CD4-positive, alpha-beta T cell treated with Interleukin-4 for 1 hour (primary cell): ENCODE results near the gene OTUD7B.
"Not testable (repeated sequence)": the region's sequence is repeated elsewhere in the genome, so short reads cannot be mapped to it uniquely, and the experiment has no call there.

Experiments used
- DNase-seq, 2 donors: peaks; one replicate each; pipeline ENCODE4 v3.0.0-alpha.2; 2020 to 2022

OTUD7B gene

GRCh38 chr1:150010393-150011115 is at the start of gene OTUD7B:
TSS of gene OTUD7B (minus strand) at chr1:150010726. CDS start at chr1:149977510, 33,216 bp downstream.
- DNase-seq, result peak; percentile 55 to 69

- DNase-seq, result no peak
Observed at GRCh38 chr1:150060260-150060659, 49.7 kb upstream of the OTUD7B start.

GRCh38 chr1:150056407-150056806 is 45.9 kb upstream of the OTUD7B start:
- DNase-seq, result no peak

- DNase-seq, result not testable (repeated sequence)
Observed at GRCh38 chr1:150055507-150055906, 45.0 kb upstream of the OTUD7B start.

- DNase-seq, result no peak
Observed at GRCh38 chr1:150053926-150054325, 43.4 kb upstream of the OTUD7B start.

GRCh38 chr1:150051905-150052412 is 41.4 kb upstream of the OTUD7B start:
- DNase-seq, result not testable (repeated sequence)

- DNase-seq, result no peak
Observed at GRCh38 chr1:150051089-150051373, 40.5 kb upstream of the OTUD7B start.

GRCh38 chr1:150049926-150050325 is 39.4 kb upstream of the OTUD7B start:
- DNase-seq, result no peak

- no peak for DNase-seq
Observed at GRCh38 chr1:150034336-150034735, 23.8 kb upstream of the OTUD7B start.

GRCh38 chr1:150028322-150028721 is 17.8 kb upstream of the OTUD7B start:
- no peak for DNase-seq

GRCh38 chr1:150024156-150024555 is 13.6 kb upstream of the OTUD7B start:
- no peak for DNase-seq

GRCh38 chr1:150022357-150022756 is 11.8 kb upstream of the OTUD7B start:
- DNase-seq, result no peak

- no peak for DNase-seq
Observed at GRCh38 chr1:150021191-150021694, 10.7 kb upstream of the OTUD7B start.

GRCh38 chr1:150020711-150021110 is 10.2 kb upstream of the OTUD7B start:
- DNase-seq, result no peak

- DNase-seq, result no peak
Observed at GRCh38 chr1:150018165-150018564, 7.6 kb upstream of the OTUD7B start.

- no peak for DNase-seq
Observed at GRCh38 chr1:150017206-150017750, 6.8 kb upstream of the OTUD7B start.

GRCh38 chr1:150015651-150016131 is 5.2 kb upstream of the OTUD7B start:
- no peak for DNase-seq

- DNase-seq, result no peak
Observed at GRCh38 chr1:150012611-150013010, 2.1 kb upstream of the OTUD7B start.

- DNase-seq, result peak in 1 of 2 donors; percentile 43
Observed at GRCh38 chr1:150009604-150010392, 728 bp downstream of the OTUD7B start.

GRCh38 chr1:150008699-150009098 is 1.8 kb downstream of the OTUD7B start:
- no peak for DNase-seq

GRCh38 chr1:150006881-150007421 is 3.6 kb downstream of the OTUD7B start:
- DNase-seq, result no peak

GRCh38 chr1:150005606-150006005 is 4.9 kb downstream of the OTUD7B start:
- DNase-seq, result no peak

- no peak for DNase-seq
Observed at GRCh38 chr1:150003801-150004200, 6.7 kb downstream of the OTUD7B start.
